Stimulated activated CD4-positive, alpha-beta T cell treated with anti-CD3 and anti-CD28 coated beads, Interleukin-1b, Interleukin-23, amount 100 ng/mL, for 48 hours (primary cell): Measurements from ENCODE around the gene C19orf38.

Source experiments
- DNase-seq: peaks from one replicate; pipeline ENCODE4 v3.0.0-alpha.2; 2020

The C19orf38 gene, protein sequence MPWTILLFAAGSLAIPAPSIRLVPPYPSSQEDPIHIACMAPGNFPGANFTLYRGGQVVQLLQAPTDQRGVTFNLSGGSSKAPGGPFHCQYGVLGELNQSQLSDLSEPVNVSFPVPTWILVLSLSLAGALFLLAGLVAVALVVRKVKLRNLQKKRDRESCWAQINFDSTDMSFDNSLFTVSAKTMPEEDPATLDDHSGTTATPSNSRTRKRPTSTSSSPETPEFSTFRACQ

DNA sequence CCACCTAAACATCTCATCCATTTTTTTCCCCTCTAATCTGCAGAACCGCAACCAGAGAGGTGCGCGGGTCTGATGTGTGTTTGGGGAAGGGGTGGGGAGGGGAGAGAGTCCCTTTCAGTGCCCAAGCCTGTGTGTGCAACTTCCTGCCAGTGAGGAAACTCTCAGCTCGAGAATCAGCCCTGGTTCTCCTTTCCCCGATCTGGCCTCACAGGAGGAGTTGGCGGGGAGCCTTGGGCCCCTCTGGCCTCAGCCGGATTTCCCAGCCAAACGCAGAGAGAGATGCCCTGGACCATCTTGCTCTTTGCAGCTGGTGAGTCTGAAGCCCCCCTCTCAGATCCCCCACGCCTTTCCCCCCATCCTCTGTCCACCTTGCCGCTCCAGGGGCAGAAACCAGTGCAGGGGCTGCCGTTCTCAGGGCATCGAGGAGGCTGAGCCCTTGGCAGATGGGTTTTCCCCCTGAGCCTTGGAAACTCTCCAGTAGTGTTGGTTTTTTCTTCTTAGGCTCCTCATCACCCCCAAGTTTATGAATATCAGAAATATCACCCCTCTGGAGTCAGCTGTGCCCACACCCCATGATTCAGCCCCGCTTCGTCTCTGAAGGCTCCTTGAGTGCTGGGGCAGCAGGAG lies at the start of gene C19orf38:
TSS of gene C19orf38 (plus strand) at position 186 of the 627 bp plus-strand sequence. CDS start at position 280, 94 bp downstream.
- DNase-seq = no peak

DNA sequence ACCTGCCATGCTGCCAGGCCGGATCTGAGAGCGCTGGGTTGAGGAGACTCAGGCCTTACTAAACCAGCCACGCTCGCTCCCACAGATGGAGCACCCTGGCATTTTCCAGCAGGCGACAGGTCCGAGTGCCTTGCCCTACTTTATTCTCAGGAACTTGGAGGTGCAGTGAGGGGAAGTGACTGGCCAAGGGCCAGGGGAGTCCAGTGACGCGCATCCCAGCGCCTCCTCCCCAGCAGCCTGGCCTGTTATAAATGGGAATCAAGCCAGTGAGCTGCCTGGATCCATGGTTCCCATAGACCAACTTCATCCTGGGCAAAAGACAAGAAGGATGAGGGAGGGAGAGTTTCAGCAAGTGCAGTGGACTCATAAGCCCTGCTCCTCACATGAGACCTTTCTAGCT lies 47.7 kb upstream of the C19orf38 start:
- DNase-seq = no peak

DNA sequence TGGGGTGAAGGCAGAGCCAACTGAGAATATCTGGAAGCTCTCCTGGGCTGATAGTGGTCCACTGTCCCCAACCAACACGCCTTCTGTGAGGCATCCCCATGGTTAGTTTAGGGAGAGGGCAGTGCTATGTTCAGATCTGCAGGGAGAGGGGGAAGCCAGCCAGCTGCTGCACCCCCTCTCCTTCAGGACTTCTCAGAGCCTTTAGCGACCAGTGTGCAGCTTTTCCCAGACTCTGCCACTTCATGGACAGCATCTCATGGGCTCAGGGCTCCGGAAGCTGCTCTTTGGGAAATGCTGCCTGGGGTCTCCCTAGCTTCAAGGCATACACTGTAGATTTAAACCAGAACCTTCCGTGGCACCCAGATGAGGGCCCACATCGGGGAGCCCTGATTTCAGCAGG lies 45.7 kb upstream of the C19orf38 start:
- no peak for DNase-seq

DNA sequence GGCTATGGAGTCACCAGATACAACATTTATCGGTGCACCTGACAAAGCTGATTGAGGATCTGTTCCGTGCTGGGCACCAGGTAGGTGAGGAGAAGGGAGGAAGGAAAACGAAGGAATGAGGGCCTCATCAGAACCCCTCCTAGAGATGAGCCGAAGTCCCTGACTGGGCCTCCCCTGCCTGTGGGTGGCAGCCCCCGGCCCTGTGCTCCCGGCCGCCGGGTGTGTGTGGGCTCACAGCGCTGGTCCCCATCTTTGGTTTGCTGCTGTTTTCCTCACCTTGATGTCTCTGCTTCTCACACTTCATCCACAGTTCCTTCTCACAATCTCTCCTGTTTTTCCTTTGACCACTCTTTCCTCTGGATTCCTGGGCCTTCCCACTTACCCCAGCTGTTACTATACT lies 45.0 kb upstream of the C19orf38 start:
- no peak for DNase-seq

DNA sequence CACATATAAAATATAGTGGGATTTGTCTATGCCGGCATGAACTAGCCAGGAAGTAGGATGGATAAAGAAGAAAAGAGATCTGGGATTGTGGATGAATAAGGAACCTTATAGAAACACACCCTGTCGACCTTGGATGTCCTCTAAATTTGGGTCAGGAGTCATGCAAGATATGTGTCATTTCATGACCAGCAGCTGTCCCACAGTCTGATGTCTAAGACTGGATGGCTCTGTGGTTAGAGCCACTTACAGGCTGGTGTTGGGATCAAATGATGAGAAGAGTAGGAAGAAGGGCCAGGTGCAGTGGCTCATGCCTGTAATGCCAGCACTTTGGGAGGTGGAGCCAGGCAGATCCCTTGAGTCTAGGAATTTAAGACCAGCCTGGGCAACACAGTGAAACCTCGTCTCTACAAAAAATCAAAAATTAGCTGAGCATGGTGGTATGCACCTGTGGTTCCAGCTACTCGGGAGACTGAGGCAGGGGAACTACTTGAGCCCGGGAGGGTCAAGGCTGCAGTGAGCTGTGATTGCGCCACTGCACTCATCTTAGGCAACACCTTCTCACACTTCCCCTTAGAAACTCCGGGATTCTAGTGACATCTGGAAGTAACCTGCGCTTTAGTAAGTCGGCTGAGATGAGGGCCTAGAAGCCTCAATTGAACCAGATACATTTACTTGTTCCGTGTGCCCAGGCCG lies 43.0 kb upstream of the C19orf38 start:
- no peak for DNase-seq

DNA sequence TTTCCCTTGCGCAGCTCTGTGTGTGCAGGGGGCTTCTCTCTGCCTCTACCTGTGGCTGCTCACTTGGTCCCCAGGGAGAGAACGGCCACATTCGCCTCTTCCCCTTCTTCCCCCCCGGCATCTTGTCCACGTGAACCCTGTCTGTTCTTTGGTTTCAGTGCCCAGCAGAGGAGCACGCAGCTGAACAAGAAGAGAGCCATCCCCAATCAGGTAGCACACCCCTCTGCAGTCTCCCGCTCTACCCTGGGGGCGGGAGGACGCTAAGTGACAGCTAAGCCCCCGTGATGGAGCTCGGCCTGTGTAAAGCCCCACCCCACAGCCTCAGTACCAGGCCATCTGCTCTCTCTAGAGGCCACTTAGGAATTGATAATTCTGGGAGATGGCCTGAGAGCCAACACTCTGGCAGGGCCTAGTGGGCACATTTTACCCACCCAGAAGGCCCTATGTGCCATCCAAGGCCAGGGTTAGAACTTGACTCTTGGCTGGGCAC lies 42.4 kb upstream of the C19orf38 start:
- no peak for DNase-seq

DNA sequence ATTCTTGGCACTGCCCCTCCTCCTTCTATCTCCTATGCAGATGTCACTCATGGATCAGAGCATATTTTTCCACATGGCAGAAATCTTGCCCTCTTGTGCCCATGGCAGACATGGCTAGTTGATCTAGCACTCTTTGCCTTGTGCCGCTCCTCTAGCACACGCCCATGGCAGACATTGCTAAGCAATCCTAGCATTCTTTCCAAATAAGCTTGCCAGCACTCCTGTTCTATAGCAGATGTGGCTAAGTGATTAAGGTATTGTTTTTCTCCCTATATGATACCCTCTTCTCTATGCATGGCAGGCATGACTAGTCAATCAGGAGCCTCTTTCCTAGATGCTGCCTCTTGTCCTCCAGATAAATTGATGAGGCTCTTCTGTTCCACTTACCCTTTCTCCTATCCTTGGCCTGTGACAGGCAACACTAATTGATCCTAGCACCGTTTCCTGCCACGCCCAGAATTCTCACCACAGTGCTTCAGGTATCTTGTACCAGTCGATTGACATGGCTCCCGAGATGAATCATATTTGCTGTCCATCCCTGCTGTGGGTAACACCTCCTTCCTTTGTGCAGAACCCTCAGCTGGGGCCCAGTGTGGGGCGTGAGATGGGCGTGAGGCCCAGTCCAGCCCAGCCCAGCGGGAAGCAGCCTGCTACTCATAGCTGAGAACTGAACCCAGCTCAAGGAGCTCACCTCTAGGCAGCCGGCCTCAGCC lies 39.1 kb upstream of the C19orf38 start:
- peak; percentile 40 for DNase-seq

DNA sequence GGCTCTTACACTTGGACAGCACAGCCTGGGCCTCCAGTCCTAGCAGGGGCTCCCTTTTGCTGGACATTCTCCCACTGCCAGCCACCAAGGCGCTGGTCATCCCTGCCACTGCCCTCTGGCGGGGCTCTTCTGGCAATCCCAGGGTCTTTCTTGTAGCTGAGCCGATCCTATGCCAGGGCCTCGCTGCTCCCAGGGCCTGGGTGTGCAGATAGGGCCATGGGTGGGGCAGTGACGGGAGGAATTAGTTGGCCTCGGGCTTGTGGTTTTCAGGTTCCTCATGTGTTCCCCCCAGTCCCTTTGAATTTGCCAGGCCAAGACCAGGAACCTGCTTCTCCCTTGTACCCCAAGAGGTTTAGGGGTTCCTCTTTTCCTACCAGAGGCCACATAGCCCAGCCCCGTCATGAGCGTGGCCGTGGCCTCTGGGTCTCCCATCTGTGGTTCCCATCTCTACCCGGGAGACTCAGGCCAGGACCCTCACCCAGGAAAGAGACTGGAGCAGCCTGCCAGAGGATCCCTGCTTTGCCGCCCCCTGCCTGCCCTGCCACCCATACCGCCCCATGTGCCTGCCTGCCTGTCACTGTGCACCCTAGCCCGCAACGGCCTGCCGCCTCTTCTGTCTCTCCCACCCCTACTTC lies 38.4 kb upstream of the C19orf38 start:
- no peak for DNase-seq

DNA sequence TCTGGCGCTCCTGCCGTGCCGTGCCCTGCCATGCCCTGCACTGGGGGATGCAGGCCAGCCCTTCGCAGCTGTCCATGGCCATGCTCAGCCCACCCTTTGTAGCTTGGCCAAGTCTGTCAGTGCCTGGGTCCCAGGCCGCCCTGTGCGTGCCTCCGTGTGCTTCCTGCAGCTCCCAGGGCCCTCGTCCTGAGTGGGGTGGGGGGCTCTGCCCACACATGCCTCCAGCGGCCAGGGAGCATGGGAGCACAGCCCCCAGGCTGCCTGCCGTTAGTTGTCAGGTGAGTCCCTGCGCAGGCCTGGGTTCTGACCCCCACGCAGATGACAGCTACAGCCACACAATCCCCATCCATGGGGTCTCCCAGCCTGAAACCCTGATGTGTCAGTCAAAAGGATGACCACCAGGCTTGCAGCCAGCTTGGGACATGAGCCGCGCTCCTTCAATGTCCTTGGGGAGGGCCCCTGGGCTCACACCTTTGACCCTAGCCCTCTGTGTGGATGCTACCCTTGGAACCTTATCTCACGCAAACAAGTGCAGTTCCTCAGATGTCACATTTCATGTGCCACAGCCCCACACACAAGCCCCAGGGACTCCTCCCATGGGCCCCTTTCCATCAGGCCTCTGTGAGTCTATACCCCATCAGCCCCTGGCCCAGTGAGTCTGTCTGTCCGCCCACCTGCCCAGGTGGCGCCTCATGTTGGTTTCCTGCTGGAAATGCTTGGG lies 36.7 kb upstream of the C19orf38 start:
- DNase-seq = no peak

DNA sequence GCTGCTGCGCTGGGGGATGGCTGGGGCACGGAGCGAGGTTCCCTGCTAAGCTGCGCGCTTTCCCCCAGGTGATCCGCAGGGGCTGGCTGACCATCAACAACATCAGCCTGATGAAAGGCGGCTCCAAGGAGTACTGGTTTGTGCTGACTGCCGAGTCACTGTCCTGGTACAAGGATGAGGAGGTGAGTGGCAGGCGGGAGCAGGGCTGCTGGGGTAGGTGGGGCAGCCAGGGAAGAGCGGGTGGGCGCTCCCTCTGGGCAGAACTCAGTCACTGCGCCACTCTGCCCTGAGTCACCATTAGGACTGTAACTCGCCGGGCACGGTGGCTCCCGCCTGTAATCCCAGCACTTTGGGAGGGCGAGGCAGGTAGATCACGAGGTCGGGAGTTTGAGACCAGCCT lies 36.0 kb upstream of the C19orf38 start:
- no peak for DNase-seq

DNA sequence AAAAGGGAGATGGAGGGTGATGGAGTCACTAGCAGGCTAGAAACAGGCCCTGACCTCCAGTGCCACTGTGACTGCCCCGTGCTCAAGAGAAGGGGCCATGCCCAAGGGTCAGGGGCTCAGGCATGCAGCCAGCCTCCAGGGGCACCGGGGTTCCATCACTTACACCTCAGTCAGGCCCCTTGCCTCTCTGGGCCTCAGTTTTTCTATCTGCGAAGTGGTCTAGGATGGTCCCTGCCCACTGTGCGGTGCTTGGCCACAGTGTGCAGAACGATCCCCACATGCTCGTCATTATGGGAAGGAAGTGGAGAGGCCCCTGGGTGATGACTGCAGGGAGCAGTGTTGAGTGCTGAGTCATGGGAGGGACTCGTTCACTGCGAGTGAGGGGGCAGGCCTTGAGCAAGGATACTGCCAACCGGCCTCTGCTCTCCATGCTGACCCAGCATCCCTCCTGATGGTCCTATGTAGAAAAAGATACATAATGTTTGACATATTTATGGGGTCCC lies 35.3 kb upstream of the C19orf38 start:
- DNase-seq = peak; percentile 58

DNA sequence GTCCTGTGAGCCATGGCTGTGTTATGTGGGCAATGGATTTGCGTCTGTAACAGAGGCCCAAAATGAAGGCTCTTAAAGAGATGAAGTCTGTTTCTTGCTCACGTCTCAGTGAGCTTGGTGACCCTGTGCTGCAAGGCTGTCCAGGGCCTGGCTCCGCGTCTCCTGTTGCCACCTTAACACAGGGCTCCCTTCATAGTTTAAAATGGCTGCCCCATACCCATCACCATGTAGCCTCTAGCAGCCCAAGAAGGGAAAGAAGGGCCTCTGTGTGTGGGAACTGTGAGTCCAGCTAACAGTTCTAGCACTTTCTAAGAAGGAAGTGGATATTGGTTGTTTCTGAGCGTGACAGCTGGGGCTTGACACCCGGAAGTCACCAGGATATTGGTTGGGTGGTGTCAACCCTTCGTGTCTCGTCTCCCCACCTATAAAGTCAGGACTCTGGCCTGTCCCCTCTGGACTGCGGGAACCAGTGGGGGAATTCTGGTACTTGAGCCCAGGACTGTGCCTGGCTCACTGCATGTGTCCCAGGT lies 33.1 kb upstream of the C19orf38 start:
- DNase-seq = no peak

DNA sequence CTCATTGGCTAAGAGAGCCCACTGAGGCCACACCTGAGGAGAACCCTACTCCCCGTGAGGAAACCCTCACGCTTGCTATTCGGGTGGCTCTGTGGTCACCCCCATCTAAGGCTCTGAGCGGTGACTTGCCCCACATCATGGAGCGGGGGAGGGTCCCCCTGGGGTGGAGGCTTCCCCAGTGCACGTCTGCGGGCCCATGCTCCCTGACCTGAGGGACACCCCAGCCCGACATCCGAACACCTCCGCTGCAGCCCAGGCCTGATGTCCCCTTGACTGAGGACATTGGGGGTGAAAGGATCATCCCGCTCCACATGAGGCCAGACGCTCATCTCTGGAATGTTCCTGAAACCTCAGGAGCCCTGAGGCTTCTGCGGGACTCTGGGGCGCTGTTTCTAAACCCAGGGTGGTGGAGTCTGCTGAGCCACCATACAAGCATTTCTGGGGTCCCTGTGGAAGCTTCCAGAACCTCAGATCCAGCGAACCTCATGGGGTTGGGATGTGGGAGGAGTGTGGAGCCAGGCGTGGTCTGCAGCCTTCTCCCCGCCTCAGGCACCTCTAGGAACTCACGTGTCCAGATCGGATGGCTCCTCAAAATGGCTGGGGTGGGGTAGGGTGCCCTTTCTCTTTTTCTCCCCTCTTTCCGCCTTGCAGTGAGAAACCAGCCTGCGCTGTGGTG lies 32.1 kb upstream of the C19orf38 start:
- no peak for DNase-seq

DNA sequence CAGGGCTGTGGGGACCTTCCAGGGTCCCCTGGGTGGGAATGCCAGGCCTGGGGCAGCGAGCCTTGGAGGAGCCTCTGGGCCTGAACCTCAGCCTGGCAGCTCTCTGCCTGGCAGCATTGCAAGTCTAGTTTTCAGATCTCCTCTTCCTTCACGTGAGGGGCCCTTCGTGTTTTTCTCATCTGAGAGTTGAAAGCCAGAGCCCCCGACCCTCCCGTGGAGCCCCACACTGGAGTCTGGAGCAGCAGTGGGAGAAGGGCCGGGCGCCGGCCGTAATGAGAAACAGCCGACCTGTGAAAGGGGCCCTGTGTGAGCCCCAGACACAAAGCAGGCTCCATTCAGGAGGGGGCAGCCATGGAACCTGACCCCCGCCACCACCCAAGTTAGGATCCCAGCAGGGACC lies 31.5 kb upstream of the C19orf38 start:
- no peak for DNase-seq

DNA sequence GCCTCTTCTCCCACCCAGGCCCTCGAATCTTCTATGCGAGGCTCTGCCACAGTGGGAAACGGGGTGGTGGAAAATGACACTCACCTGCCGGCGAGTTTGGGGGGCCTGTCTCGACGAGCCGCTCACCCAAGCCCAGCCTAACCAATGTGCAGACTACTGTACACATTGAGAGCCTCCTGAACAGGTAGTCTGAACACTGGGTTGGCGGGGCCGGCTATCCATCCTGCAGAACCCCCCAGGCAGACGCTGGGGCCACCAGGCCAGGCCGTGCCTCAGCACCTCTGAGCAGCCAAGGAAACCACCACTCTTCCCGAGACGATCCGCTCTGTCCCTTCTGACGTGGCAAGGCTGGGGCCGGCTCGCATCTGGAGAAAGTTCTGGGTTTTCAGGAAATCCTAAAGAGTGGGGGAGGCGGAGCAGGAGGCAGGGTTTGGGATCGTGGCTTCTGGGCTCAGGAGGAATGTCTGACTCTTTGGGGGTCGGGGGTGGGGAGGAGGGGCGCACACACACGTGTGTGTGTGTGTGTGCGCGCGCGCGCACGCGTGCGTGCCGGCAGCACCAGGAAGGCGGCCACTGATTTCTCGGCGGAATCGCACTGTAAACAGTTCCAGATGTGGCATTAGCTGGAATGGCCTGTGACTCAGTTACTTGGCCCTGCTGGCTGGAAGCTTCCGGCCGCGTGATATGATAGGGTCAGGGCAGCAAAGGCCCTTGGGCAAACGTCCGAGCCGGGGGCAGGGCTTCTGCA lies 30.8 kb upstream of the C19orf38 start:
- DNase-seq = no peak

DNA sequence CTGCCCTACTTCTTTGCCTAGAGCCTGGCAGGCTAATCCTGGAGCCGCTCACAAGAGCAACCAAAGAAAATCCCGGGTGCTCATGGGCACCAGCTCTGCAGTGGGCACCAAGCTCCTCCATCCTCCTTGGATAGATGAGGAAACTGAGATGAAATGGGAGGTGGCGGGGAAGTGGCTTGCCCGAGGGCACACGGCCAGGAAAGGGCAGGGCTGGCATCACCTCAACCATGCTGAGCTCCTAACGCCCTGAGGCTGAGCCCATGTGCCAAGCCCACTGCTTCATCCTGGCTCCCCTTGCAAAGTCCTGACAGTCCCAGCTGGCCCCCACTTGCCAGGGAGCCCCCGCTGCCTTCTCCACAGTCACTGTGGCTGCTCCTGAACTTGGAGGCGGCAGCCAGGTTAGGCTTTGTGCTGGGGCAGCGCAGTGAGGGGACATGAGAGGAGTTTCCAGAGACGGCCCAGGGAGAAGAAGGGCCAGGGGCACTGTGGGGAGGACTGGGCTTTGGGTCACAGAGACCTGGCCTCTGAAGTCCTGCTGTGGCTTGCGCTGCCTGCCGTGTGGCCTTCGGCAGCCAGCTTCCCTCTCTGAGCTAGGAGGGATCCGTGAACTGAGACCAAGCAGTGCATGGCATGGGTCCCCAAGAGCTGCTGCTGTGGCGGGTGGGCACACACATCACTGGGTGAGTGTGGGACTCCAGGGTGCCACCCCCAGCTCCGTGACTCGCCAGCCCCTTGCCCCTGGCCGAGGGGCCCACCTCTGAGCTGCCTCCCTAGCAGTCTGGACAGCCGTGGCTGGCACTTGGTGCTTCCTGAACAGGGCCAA lies 29.7 kb upstream of the C19orf38 start:
- DNase-seq = no peak

DNA sequence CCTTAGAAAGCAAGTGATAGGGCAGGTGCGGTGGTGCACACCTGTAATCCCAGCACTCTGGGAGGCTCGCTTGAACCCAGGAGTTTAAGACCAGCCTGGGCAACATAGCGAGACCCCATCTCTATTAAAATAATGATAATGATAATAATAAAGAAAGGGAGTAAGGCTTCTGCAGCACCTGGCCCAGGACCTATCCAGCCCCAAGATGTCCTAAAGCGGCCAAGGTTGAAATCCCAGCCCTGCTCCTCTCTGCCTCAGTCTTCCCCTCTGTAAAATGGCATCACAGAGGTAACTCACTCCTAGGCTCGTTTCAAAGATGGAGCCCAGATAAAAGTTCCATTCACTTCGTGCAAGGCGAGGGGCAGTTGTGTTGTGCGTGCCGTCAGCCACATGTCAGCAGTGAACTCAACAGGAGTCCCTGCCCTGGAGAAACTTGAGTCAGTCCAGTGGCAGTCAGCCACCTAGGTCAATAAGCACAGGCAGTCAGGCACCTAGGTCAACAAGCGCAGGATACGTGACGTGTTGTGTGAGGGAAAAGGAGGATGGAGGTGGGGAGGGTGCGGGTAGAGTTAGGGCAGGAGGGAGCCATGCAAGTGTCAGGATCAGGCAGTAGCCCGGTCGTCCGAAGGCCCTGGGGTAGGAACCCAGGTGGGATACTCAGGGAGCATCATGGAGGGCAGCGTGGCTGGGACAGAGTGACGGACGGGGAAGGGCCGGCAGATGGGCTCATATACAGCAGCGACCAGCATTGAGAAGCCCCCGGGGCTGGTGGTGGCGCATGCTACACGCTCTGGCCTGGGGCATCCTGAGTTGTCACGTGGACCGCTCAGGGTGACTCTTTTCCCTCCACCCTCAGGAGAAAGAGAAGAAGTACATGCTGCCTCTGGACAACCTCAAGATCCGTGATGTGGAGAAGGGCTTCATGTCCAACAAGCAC lies 28.8 kb upstream of the C19orf38 start:
- DNase-seq = no peak

DNA sequence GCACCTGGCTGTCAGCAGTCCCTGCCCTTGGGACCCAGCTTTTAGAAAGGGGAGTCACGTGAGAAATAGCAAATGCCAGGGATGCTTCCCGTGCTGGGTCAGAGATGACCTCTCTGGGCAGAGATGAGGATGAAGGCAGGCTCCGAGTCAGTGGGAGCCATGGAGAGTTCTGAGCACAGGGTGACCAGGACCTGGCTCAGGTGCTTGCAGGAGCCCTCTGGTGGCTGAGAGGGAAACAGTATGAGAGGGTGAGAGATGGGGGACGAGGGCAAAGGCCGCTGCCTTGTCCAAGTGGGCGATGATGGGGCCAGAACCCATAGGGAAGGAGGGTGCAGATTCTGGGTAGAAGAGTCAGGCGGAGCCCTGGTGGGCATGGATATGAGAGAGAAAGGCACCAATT lies 28.0 kb upstream of the C19orf38 start:
- DNase-seq = no peak
